ENCODE results near the gene SETD3.

DNA sequence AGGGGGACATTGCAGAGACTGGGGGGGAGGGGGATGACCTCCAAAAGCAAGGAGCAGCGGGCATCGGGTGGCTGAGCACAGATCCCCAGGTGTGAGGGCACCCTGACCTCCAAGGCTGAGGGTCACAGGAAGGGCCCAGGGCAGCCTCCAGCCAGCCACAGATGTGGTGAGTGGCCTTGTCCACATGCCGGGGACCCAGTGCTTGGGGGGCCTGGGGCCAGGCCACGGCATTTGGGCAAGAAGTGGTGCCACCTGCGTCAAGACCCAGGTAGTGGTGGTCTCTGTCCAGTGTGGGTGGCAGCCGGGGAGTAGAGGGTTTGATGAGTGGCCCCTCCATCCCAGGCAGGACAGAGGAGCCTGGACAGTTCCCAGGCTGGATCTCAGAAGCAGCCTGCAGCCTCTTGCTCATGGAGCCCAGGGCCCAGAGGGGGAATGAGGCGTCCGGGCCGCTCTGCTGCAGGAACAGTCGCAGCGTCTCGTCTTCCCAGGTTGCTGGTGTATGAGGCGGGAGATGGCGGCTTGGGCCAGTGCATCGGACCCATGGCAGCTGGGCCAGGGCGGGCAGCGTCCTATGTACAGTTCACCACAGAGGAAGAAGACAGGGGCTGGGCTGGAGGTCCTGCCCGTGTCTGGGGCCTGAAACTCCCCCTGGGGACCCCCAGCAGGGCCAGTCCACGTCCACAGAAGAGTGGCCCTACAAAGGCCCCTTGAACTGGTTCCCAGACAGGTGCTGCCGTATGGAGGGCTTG lies 34.1 kb upstream of the SETD3 start:
- TF ChIP-seq, protein P1, sequence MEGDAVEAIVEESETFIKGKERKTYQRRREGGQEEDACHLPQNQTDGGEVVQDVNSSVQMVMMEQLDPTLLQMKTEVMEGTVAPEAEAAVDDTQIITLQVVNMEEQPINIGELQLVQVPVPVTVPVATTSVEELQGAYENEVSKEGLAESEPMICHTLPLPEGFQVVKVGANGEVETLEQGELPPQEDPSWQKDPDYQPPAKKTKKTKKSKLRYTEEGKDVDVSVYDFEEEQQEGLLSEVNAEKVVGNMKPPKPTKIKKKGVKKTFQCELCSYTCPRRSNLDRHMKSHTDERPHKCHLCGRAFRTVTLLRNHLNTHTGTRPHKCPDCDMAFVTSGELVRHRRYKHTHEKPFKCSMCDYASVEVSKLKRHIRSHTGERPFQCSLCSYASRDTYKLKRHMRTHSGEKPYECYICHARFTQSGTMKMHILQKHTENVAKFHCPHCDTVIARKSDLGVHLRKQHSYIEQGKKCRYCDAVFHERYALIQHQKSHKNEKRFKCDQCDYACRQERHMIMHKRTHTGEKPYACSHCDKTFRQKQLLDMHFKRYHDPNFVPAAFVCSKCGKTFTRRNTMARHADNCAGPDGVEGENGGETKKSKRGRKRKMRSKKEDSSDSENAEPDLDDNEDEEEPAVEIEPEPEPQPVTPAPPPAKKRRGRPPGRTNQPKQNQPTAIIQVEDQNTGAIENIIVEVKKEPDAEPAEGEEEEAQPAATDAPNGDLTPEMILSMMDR (IDR thresholded peaks at IDR 0.05), result no peak
- TF ChIP-seq ZFX (IDR thresholded peaks at IDR 0.05; ENCODE audit: borderline replicate concordance), result no peak

All from 22Rv1 (cell line).